Stimulated activated CD4-positive, alpha-beta T cell treated with anti-CD3 and anti-CD28 coated beads, TNF-alpha, amount 100 ng/mL, for 4 hours (primary cell): Measurements from ENCODE around the gene PPP1R12C.
"Not testable (repeated sequence)": the region's sequence is repeated elsewhere in the genome, so short reads cannot be mapped to it uniquely, and the experiment has no call there.

ENCODE experiments used
- DNase-seq, 3 experiments: peaks; one replicate each; pipeline ENCODE4 v3.0.0-alpha.2; 2020; ENCODE audit warnings: low read depth in 3 of 3

PPP1R12C gene

GRCh38 chr19:55112246-55112776 lies 5.1 kb downstream of the PPP1R12C start:
- DNase-seq: no peak

- no peak for DNase-seq
Measured at GRCh38 chr19:55111238-55111831, 6.1 kb downstream of the PPP1R12C start.

- DNase-seq: no peak
Measured at GRCh38 chr19:55109527-55110291, 7.7 kb downstream of the PPP1R12C start.

- not testable (repeated sequence) for DNase-seq
Measured at GRCh38 chr19:55107252-55107651, 10.2 kb downstream of the PPP1R12C start.

GRCh38 chr19:55106591-55106990 lies 10.8 kb downstream of the PPP1R12C start:
- DNase-seq: no peak

- no peak for DNase-seq
Measured at GRCh38 chr19:55105237-55105636, 12.2 kb downstream of the PPP1R12C start.

GRCh38 chr19:55103190-55103589 lies 14.2 kb downstream of the PPP1R12C start:
- no peak for DNase-seq

- DNase-seq: no peak
Measured at GRCh38 chr19:55101261-55101660, 16.2 kb downstream of the PPP1R12C start.

- DNase-seq: no peak
Measured at GRCh38 chr19:55099557-55100506, 17.6 kb downstream of the PPP1R12C start.

- no peak for DNase-seq
Measured at GRCh38 chr19:55098716-55099556, 18.5 kb downstream of the PPP1R12C start.

GRCh38 chr19:55097864-55098715 lies 19.3 kb downstream of the PPP1R12C start:
- no peak for DNase-seq

- no peak for DNase-seq
Measured at GRCh38 chr19:55096061-55096701, 21.3 kb downstream of the PPP1R12C start.

- DNase-seq: no peak
Measured at GRCh38 chr19:55095260-55096060, 22.0 kb downstream of the PPP1R12C start.

GRCh38 chr19:55094456-55095259 lies 22.8 kb downstream of the PPP1R12C start:
- DNase-seq: no peak

GRCh38 chr19:55092423-55093318 lies 24.8 kb downstream of the PPP1R12C start:
- no peak for DNase-seq

- DNase-seq: no peak
Measured at GRCh38 chr19:55091955-55092354, 25.5 kb downstream of the PPP1R12C start.
